Measurements from ENCODE around the gene AUTS2. TPM values are rescaled to one million over a fixed set of nuclear protein-coding genes. Genes with fewer than 3 reads are reported as not detected.

Gene AUTS2
- total RNA-seq, 1 experiment from 2014 or later: 38.5 TPM

DNA sequence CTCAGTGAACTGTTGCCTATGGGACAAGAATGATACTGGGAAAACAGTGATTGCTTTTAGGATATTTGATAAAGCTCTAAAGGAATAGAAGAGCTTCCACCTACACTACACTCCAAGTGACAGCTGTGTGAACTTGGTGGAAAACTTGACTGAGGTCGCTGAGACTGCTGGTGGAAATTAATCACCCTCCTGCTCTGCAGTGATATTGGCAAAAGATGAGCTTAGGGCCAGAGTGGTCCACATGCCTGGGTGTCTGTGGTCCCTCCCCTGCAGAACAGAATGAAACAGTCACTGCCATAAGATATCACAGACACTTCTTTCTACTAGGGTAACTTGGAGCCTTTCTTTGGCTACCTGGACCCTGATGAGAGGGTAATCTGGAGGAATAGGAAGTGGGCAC, 1151.6 kb downstream of the AUTS2 start:
- peaks cover 26% of the 10 kb centered on the region; the same call in 1 of the 2 replicates for H4K20me1 ChIP-seq (ENCODE audit: insufficient read depth, low read depth, low read length)
- H3K4me3 ChIP-seq (ENCODE audit: low read length): no peak overlapping the region
- DNase-seq: no peak
- no peaks in the 10 kb centered on the region for H3K9me3 ChIP-seq (ENCODE audit: low read length)
- no peaks in the 10 kb centered on the region for H3K27me3 ChIP-seq (ENCODE audit: low read length)
- H3K4me2 ChIP-seq (ENCODE audit: low read depth, low read length, poor library complexity, severe bottlenecking): no peak overlapping the region
- no peaks in the 10 kb centered on the region for H3K36me3 ChIP-seq (ENCODE audit: insufficient read depth, low read length)
- no peak overlapping the region for H3K27ac ChIP-seq (ENCODE audit: low read length)
- no peaks in the 10 kb centered on the region for H3K9me2 ChIP-seq (replicated peaks; ENCODE audit: insufficient read depth, low read length)
- no peak overlapping the region for H3K9ac ChIP-seq (ENCODE audit: low read length)
- no peaks in the 10 kb centered on the region for H3K4me1 ChIP-seq (ENCODE audit: low read length)
- no peak overlapping the region for H2AFZ ChIP-seq (ENCODE audit: low read length)
- peaks cover 84% of the 10 kb centered on the region for H3K79me2 ChIP-seq (ENCODE audit: low read length)

- no peaks in the 10 kb centered on the region for H3K9me3 ChIP-seq (ENCODE audit: low read length)
- no peak overlapping the region for H3K4me3 ChIP-seq (ENCODE audit: low read length)
- H3K36me3 ChIP-seq (ENCODE audit: insufficient read depth, low read length): no peaks in the 10 kb centered on the region
- peaks cover 82% of the 10 kb centered on the region for H3K79me2 ChIP-seq (ENCODE audit: low read length)
- H3K27me3 ChIP-seq (ENCODE audit: low read length): no peaks in the 10 kb centered on the region
- no peak for DNase-seq
- H3K9me2 ChIP-seq (replicated peaks; ENCODE audit: insufficient read depth, low read length): no peaks in the 10 kb centered on the region
- H3K4me2 ChIP-seq (ENCODE audit: low read depth, low read length, poor library complexity, severe bottlenecking): no peak overlapping the region
- no peak overlapping the region for H3K9ac ChIP-seq (ENCODE audit: low read length)
- no peak overlapping the region for H3K27ac ChIP-seq (ENCODE audit: low read length)
- peaks cover 26% of the 10 kb centered on the region; the same call in 1 of the 2 replicates for H4K20me1 ChIP-seq (ENCODE audit: insufficient read depth, low read depth, low read length)
- no peak overlapping the region for H2AFZ ChIP-seq (ENCODE audit: low read length)
- peaks cover under 1% of the 10 kb centered on the region for H3K4me1 ChIP-seq (ENCODE audit: low read length)
Observed at GRCh38 chr7:70751895-70752294, 1153.6 kb downstream of the AUTS2 start.

DNA sequence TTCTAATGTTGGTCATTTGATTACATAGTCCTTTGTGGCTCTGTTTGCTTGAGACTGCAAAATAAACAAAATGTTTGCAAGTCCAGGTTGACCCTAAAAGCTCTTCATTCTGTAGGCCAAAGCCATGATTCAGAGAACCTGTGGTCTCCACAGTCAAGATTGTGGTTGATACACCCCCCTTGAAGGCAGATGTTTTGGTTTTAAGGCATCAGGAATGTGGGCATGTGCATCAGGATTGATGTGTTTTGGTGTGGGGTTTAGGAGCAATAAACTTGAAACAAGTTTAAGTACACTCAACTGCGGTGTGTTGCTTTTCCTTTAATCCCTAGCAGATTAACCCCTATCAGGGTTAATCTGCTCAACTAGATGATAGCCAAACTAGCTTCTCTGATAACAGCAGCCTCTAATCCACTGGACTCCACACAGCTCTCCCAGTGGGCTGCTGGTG, 1154.5 kb downstream of the AUTS2 start:
- no peak overlapping the region for H2AFZ ChIP-seq (ENCODE audit: low read length)
- H3K4me3 ChIP-seq (ENCODE audit: low read length): no peak overlapping the region

DNA sequence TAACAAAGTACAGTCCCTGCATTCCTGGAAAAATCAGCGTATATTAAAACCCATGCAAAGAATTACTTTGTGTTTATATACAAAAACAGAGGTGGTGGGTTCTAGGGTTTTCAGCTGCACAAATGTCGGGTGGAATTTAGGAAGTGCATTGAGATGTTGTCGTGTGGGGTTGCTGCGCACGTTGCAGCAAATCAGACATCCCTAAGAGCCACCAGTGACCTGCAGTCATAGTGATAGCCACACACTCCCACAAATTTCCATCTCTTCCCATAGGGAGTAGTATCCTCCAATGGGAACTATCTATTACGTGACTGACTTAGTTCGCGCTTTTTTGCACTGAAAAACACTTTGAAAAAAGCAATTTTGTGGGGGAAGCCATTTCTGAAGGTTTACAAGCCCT, 1158.5 kb downstream of the AUTS2 start:
- DNase-seq: no peak
- no peaks in the 10 kb centered on the region for H3K36me3 ChIP-seq (ENCODE audit: insufficient read depth, low read length)
- H3K27me3 ChIP-seq (ENCODE audit: low read length): no peaks in the 10 kb centered on the region
- 0 out of 2 replicates have a peak, but pooled peaks cover 12% of the 10 kb centered on the region for H4K20me1 ChIP-seq (ENCODE audit: insufficient read depth, low read depth, low read length)
- H3K4me2 ChIP-seq (ENCODE audit: low read depth, low read length, poor library complexity, severe bottlenecking): no peak overlapping the region
- no peak overlapping the region for H2AFZ ChIP-seq (ENCODE audit: low read length)
- no peaks in the 10 kb centered on the region for H3K9me2 ChIP-seq (replicated peaks; ENCODE audit: insufficient read depth, low read length)
- H3K9ac ChIP-seq (ENCODE audit: low read length): no peak overlapping the region
- peaks cover 86% of the 10 kb centered on the region for H3K79me2 ChIP-seq (ENCODE audit: low read length)
- no peaks in the 10 kb centered on the region for H3K9me3 ChIP-seq (ENCODE audit: low read length)
- H3K4me1 ChIP-seq (ENCODE audit: low read length): peaks cover 27% of the 10 kb centered on the region
- no peak overlapping the region for H3K27ac ChIP-seq (ENCODE audit: low read length)
- no peak overlapping the region for H3K4me3 ChIP-seq (ENCODE audit: low read length)

More for the DNA sequence above, 1154.5 kb downstream of the AUTS2 start:
- H4K20me1 ChIP-seq (ENCODE audit: insufficient read depth, low read depth, low read length): peaks cover 26% of the 10 kb centered on the region; the same call in 1 of the 2 replicates
- H3K36me3 ChIP-seq (ENCODE audit: insufficient read depth, low read length): no peaks in the 10 kb centered on the region
- H3K9me3 ChIP-seq (ENCODE audit: low read length): no peaks in the 10 kb centered on the region
- no peak overlapping the region for H3K27ac ChIP-seq (ENCODE audit: low read length)
- no peak for DNase-seq
- no peak overlapping the region for H3K9ac ChIP-seq (ENCODE audit: low read length)
- H3K9me2 ChIP-seq (replicated peaks; ENCODE audit: insufficient read depth, low read length): no peaks in the 10 kb centered on the region
- H3K27me3 ChIP-seq (ENCODE audit: low read length): no peaks in the 10 kb centered on the region
- peaks cover 6% of the 10 kb centered on the region for H3K4me1 ChIP-seq (ENCODE audit: low read length)
- peaks cover 85% of the 10 kb centered on the region for H3K79me2 ChIP-seq (ENCODE audit: low read length)
- no peak overlapping the region for H3K4me2 ChIP-seq (ENCODE audit: low read depth, low read length, poor library complexity, severe bottlenecking)

GRCh38 chr7:70758646-70759045, 1160.4 kb downstream of the AUTS2 start:
- H3K4me1 ChIP-seq (ENCODE audit: low read length): peaks cover 37% of the 10 kb centered on the region
- no peak overlapping the region for H3K9ac ChIP-seq (ENCODE audit: low read length)
- H3K79me2 ChIP-seq (ENCODE audit: low read length): peaks cover 77% of the 10 kb centered on the region
- H3K4me2 ChIP-seq (ENCODE audit: low read depth, low read length, poor library complexity, severe bottlenecking): peak overlapping the region; percentile 8
- H2AFZ ChIP-seq (ENCODE audit: low read length): no peak overlapping the region
- H3K9me3 ChIP-seq (ENCODE audit: low read length): no peaks in the 10 kb centered on the region
- H3K27ac ChIP-seq (ENCODE audit: low read length): no peak overlapping the region
- DNase-seq: no peak
- H4K20me1 ChIP-seq (ENCODE audit: insufficient read depth, low read depth, low read length): no peaks in the 10 kb centered on the region
- H3K9me2 ChIP-seq (replicated peaks; ENCODE audit: insufficient read depth, low read length): no peaks in the 10 kb centered on the region
- no peaks in the 10 kb centered on the region for H3K27me3 ChIP-seq (ENCODE audit: low read length)
- no peaks in the 10 kb centered on the region for H3K36me3 ChIP-seq (ENCODE audit: insufficient read depth, low read length)
- H3K4me3 ChIP-seq (ENCODE audit: low read length): no peak overlapping the region

- H4K20me1 ChIP-seq (ENCODE audit: insufficient read depth, low read depth, low read length): no peaks in the 10 kb centered on the region
- no peak overlapping the region for H3K9ac ChIP-seq (ENCODE audit: low read length)
- peaks cover 45% of the 10 kb centered on the region for H3K4me1 ChIP-seq (ENCODE audit: low read length)
- DNase-seq: no peak
- H3K27ac ChIP-seq (ENCODE audit: low read length): no peak overlapping the region
- H2AFZ ChIP-seq (ENCODE audit: low read length): no peak overlapping the region
- H3K36me3 ChIP-seq (ENCODE audit: insufficient read depth, low read length): no peaks in the 10 kb centered on the region
- no peak overlapping the region for H3K4me3 ChIP-seq (ENCODE audit: low read length)
- no peaks in the 10 kb centered on the region for H3K9me2 ChIP-seq (replicated peaks; ENCODE audit: insufficient read depth, low read length)
- no peak overlapping the region for H3K4me2 ChIP-seq (ENCODE audit: low read depth, low read length, poor library complexity, severe bottlenecking)
- H3K9me3 ChIP-seq (ENCODE audit: low read length): no peaks in the 10 kb centered on the region
- H3K27me3 ChIP-seq (ENCODE audit: low read length): no peaks in the 10 kb centered on the region
- peaks cover 70% of the 10 kb centered on the region for H3K79me2 ChIP-seq (ENCODE audit: low read length)
Observed at GRCh38 chr7:70759674-70760073, 1161.4 kb downstream of the AUTS2 start.

GRCh38 chr7:70761711-70762328, 1163.5 kb downstream of the AUTS2 start:
- no peak for DNase-seq
- Histone ChIP-seq H3K36me3 (ENCODE audit: insufficient read depth, low read length) (no peaks in the 10 kb centered on the region), H4K20me1 (ENCODE audit: insufficient read depth, low read depth, low read length) (no peaks in the 10 kb centered on the region), H2AFZ (ENCODE audit: low read length) (no peak overlapping the region), H3K9ac (ENCODE audit: low read length) (no peak overlapping the region), H3K4me3 (ENCODE audit: low read length) (no peak overlapping the region), H3K27ac (ENCODE audit: low read length) (no peak overlapping the region), H3K27me3 (ENCODE audit: low read length) (no peaks in the 10 kb centered on the region), H3K79me2 (ENCODE audit: low read length) (peaks cover 54% of the 10 kb centered on the region), H3K4me2 (ENCODE audit: low read depth, low read length, poor library complexity, severe bottlenecking) (no peak overlapping the region), H3K9me2 (replicated peaks; ENCODE audit: insufficient read depth, low read length) (no peaks in the 10 kb centered on the region), H3K4me1 (ENCODE audit: low read length) (peaks cover 45% of the 10 kb centered on the region), H3K9me3 (ENCODE audit: low read length) (no peaks in the 10 kb centered on the region)

GRCh38 chr7:70762696-70763095, 1164.4 kb downstream of the AUTS2 start:
- Histone ChIP-seq H3K4me1 (ENCODE audit: low read length) (peaks cover 39% of the 10 kb centered on the region), H3K9me3 (ENCODE audit: low read length) (no peaks in the 10 kb centered on the region), H3K36me3 (ENCODE audit: insufficient read depth, low read length) (no peaks in the 10 kb centered on the region), H3K4me3 (ENCODE audit: low read length) (no peak overlapping the region), H2AFZ (ENCODE audit: low read length) (no peak overlapping the region), H3K79me2 (ENCODE audit: low read length) (peaks cover 46% of the 10 kb centered on the region), H3K9me2 (replicated peaks; ENCODE audit: insufficient read depth, low read length) (no peaks in the 10 kb centered on the region), H3K9ac (ENCODE audit: low read length) (no peak overlapping the region), H3K4me2 (ENCODE audit: low read depth, low read length, poor library complexity, severe bottlenecking) (no peak overlapping the region), H3K27ac (ENCODE audit: low read length) (no peak overlapping the region), H3K27me3 (ENCODE audit: low read length) (no peaks in the 10 kb centered on the region), H4K20me1 (ENCODE audit: insufficient read depth, low read depth, low read length) (no peaks in the 10 kb centered on the region)
- no peak for DNase-seq

All from Karpas-422 (cell line).